ENCODE data around the gene TNRC6B.
"Not testable (repeated sequence)": the region's sequence is repeated elsewhere in the genome, so short reads cannot be mapped to it uniquely, and the experiment has no call there.

The TNRC6B gene

GRCh38 chr22:40377931-40378330 is 200.2 kb downstream of the TNRC6B start:
- FAIRE-seq = no peak
- TF ChIP-seq POLR2A (IDR thresholded peaks at IDR 0.05; ENCODE audit: low read depth, low read length) (no peak), POLR2AphosphoS5 (IDR thresholded peaks at IDR 0.05; ENCODE audit: low read depth, low read length) (no peak), TAF1 (IDR thresholded peaks at IDR 0.05; ENCODE audit: low read depth, low read length) (no peak), POU2F2 (IDR thresholded peaks at IDR 0.05; ENCODE audit: low read depth, low read length) (no peak), SPI1 (IDR thresholded peaks at IDR 0.05; ENCODE audit: low read depth, low read length) (no peak), PAX5 (IDR thresholded peaks at IDR 0.05; ENCODE audit: insufficient read depth, low read length, severe bottlenecking) (no peak)

GRCh38 chr22:40378448-40378847 is 200.7 kb downstream of the TNRC6B start:
- FAIRE-seq; DNase-seq (ENCODE audit: insufficient read length, low spot score): not testable (repeated sequence)

More at GRCh38 chr22:40377931-40378330, 200.2 kb downstream of the TNRC6B start:
- no peak for DNase-seq (ENCODE audit: insufficient read length, low spot score)

DNA sequence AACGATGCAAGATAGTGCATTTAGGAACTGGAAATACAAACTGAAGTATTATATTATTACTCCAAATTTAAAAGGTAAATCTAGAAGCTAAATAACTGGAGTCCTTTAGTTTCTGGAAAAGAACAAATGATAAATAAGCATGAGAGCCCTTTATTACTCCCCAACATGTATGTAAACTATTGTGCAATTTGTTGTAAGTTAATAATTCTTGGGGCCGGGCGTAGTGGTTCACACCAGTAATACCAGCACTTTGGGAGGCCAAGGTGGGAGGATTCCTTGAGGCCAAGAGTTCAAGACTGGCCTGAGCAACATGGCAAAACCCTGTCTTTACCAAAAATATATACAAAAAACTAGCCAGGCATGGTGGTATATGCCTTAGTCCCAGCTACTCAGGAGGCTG is 203.7 kb downstream of the TNRC6B start:
- TF ChIP-seq POU2F2 (IDR thresholded peaks at IDR 0.05; ENCODE audit: low read depth, low read length) (no peak), SPI1 (IDR thresholded peaks at IDR 0.05; ENCODE audit: low read depth, low read length) (no peak), POLR2AphosphoS5 (IDR thresholded peaks at IDR 0.05; ENCODE audit: low read depth, low read length) (no peak), POLR2A (IDR thresholded peaks at IDR 0.05; ENCODE audit: low read depth, low read length) (no peak), PAX5 (IDR thresholded peaks at IDR 0.05; ENCODE audit: insufficient read depth, low read length, severe bottlenecking) (no peak), TAF1 (IDR thresholded peaks at IDR 0.05; ENCODE audit: low read depth, low read length) (no peak)
- FAIRE-seq (no peak), DNase-seq (ENCODE audit: insufficient read length, low spot score) (no peak)

GRCh38 chr22:40383905-40384304 is 206.2 kb downstream of the TNRC6B start:
- TF ChIP-seq SPI1 (IDR thresholded peaks at IDR 0.05; ENCODE audit: low read depth, low read length) (no peak), TAF1 (IDR thresholded peaks at IDR 0.05; ENCODE audit: low read depth, low read length) (no peak)
- DNase-seq (ENCODE audit: insufficient read length, low spot score) (no peak), FAIRE-seq (peak; percentile 35)

DNA sequence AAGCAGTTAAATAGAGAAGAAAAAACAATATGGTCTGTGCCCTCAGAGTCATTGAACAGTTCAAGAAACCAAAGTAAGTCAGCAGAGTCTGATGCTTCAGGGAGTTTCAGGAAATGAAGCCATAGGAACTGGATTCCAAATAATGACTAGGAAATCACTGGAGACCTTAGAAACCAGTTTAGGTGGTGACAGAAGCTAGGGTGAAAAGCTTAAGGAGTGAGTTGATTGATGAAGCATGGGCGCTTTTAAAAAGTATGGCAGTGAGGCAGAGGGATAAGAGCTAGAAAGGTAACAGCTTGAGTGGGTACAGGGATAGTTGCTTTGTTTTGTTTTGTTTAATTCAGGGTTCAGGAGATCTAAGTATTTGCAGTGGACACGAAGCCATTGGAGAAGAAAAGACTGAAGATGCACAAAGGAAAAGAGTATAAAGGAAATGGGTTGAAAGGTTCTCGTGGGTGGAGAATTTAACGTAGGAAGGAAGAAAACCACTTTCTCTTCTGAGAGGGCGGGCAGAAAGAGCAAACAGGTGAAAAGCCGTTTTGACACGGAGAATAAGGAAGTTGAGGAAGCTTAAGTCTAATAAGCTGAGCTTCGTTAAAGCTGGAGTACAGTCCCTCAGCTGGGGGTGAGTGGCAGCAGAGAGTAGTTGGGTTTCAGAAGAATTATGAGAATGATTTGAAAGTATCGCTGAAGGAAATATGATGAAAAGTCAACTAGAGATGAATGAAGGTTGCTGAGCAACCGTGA is 207.5 kb downstream of the TNRC6B start:
- DNase-seq (ENCODE audit: insufficient read length, low spot score) = no peak
- peak; percentile 95 for FAIRE-seq
- no peak for TF ChIP-seq PAX5 (IDR thresholded peaks at IDR 0.05; ENCODE audit: insufficient read depth, low read length, severe bottlenecking)
- TF ChIP-seq POU2F2 (IDR thresholded peaks at IDR 0.05; ENCODE audit: low read depth, low read length) = no peak
- TF ChIP-seq SPI1 (IDR thresholded peaks at IDR 0.05; ENCODE audit: low read depth, low read length) = no peak
- no peak; the same call in 1 of the 2 replicates for TF ChIP-seq POLR2A (IDR thresholded peaks at IDR 0.05; ENCODE audit: low read depth, low read length)
- no peak for TF ChIP-seq TAF1 (IDR thresholded peaks at IDR 0.05; ENCODE audit: low read depth, low read length)
- no peak for TF ChIP-seq POLR2AphosphoS5 (IDR thresholded peaks at IDR 0.05; ENCODE audit: low read depth, low read length)
